BE2C (cell line): ENCODE measurements around the gene GRIK4.

Experiments used
- DNase-seq: peaks from one replicate; pipeline ENCODE4 v3.0.0-alpha.2; 2020
- H3K27me3 ChIP-seq: fragments of 250-450 bp; sonication (Bioruptor Pico); 2 replicates; pipeline ENCODE4 v1.5.1; 2020; ENCODE audit warnings: mild to moderate bottlenecking
- H3K36me3 ChIP-seq: fragments of 250-450 bp; sonication (Bioruptor Pico); 2 replicates; pipeline ENCODE4 v1.5.1; 2020; ENCODE audit warnings: mild to moderate bottlenecking
- H3K4me1 ChIP-seq: fragments of 250-450 bp; sonication (Bioruptor Pico); 2 replicates; pipeline ENCODE4 v1.5.1; 2020
- H3K4me3 ChIP-seq: 2 replicates; pipeline ENCODE4 v1.5.1; 2011; ENCODE audit warnings: low read depth, low read length
- H3K9me3 ChIP-seq: fragments of 250-450 bp; sonication (Bioruptor Pico); 2 replicates; pipeline ENCODE4 v1.5.1; 2020
- TF ChIP-seq, protein P1 (sequence below): IDR thresholded peaks from 2 replicates; pipeline ENCODE4 v1.5.1; 2012; ENCODE audit warnings: mild to moderate bottlenecking, low read depth, low read length

The GRIK4 gene

DNA sequence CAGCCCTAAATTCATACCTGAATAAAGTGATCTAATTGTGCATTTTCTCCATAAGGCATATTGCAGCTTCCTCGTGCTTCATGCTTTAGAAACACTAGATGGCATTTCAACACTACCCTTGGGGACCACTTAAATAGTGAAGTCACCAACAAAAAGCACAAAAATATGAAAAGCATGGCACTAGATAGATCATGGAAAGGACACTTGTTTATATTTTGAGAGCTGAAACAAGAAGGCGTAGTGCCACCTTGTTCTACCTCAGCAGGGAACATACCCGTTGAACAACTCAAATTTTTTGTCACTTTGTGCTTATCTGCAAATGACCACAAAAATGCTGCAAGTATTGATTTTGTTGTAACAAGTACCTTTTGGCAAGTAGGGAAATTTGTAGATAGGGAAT is 521.0 kb downstream of the GRIK4 start:
- no peak overlapping the region for H3K4me3 ChIP-seq
- no peaks in the 10 kb centered on the region for H3K27me3 ChIP-seq
- no peaks in the 10 kb centered on the region for H3K9me3 ChIP-seq
- no peaks in the 10 kb centered on the region for H3K4me1 ChIP-seq
- TF ChIP-seq, protein P1, sequence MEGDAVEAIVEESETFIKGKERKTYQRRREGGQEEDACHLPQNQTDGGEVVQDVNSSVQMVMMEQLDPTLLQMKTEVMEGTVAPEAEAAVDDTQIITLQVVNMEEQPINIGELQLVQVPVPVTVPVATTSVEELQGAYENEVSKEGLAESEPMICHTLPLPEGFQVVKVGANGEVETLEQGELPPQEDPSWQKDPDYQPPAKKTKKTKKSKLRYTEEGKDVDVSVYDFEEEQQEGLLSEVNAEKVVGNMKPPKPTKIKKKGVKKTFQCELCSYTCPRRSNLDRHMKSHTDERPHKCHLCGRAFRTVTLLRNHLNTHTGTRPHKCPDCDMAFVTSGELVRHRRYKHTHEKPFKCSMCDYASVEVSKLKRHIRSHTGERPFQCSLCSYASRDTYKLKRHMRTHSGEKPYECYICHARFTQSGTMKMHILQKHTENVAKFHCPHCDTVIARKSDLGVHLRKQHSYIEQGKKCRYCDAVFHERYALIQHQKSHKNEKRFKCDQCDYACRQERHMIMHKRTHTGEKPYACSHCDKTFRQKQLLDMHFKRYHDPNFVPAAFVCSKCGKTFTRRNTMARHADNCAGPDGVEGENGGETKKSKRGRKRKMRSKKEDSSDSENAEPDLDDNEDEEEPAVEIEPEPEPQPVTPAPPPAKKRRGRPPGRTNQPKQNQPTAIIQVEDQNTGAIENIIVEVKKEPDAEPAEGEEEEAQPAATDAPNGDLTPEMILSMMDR = peak; percentile 28
- no peak for DNase-seq
- H3K36me3 ChIP-seq = no peaks in the 10 kb centered on the region

- TF ChIP-seq, protein P1 = no peak
These were observed 522.1 kb downstream of the GRIK4 start for GRCh38 chr11:121033635-121034034.

GRCh38 chr11:121035169-121035755 is 523.7 kb downstream of the GRIK4 start:
- Histone ChIP-seq H3K4me3 (no peak overlapping the region), H3K36me3 (no peaks in the 10 kb centered on the region; the same call in 1 of the 2 replicates), H3K4me1 (no peaks in the 10 kb centered on the region), H3K27me3 (no peaks in the 10 kb centered on the region), H3K9me3 (no peaks in the 10 kb centered on the region)
- no peak for DNase-seq
- TF ChIP-seq, protein P1 = no peak

More at GRCh38 chr11:121033635-121034034, 522.1 kb downstream of the GRIK4 start:
- no peaks in the 10 kb centered on the region for H3K9me3 ChIP-seq
- H3K4me1 ChIP-seq = no peaks in the 10 kb centered on the region
- H3K36me3 ChIP-seq = no peaks in the 10 kb centered on the region
- H3K4me3 ChIP-seq = no peak overlapping the region
- no peaks in the 10 kb centered on the region for H3K27me3 ChIP-seq
- DNase-seq = no peak

DNA sequence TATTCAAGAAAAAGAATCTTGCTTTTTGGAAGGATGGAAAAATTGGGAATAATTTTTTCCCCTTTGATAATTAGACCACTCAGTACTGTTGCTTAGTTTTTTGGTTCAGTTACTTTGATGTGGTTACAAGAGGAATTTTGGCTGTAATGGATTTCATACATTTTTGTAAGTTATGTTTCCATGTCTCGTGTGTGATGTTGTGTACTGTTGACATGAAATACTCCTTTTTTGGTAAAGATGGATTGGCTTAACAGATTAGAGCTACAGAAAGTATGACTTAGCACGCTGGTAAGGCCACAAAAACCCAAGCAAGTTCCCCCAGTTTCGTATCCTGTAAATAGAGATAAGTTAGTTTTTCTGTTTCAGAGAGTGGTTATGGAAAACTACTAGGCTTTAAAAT is 524.2 kb downstream of the GRIK4 start:
- H3K9me3 ChIP-seq = no peaks in the 10 kb centered on the region
- H3K27me3 ChIP-seq = no peaks in the 10 kb centered on the region
- H3K4me3 ChIP-seq = no peak overlapping the region
- no peak for DNase-seq
- TF ChIP-seq, protein P1 = no peak
- H3K36me3 ChIP-seq = no peaks in the 10 kb centered on the region; the same call in 1 of the 2 replicates
- H3K4me1 ChIP-seq = no peaks in the 10 kb centered on the region

DNA sequence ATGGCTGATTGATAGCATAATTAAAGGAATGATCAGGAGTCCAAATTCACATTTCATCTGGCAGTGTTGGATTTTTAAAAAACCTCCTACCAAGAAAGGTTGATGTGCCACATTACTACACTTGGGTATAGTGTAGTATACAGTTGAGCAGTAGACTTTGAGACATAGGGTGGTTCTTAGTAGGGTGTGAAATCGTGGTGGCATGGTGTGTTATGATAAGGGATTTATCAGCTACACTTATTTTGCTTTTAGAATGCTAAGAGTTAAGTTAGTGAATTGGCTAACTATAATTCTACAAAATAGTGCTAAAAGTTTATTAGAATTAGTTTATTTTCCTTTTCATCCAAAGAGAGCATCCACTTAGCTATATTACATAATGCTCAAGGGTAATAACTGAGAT is 525.5 kb downstream of the GRIK4 start:
- TF ChIP-seq, protein P1 = no peak
- DNase-seq = no peak
- Histone ChIP-seq H3K36me3 (no peaks in the 10 kb centered on the region; the same call in 1 of the 2 replicates), H3K27me3 (no peaks in the 10 kb centered on the region), H3K4me3 (no peak overlapping the region), H3K4me1 (no peaks in the 10 kb centered on the region), H3K9me3 (no peaks in the 10 kb centered on the region)
